Astrocyte (in vitro differentiated cells and primary cell): Measurements from ENCODE around the gene ABCA4.

Experiments
- CTCF ChIP-seq: IDR thresholded peaks from 2 replicates; pipeline ENCODE4 v1.5.1; 2011; ENCODE audit warnings: low read depth, mild to moderate bottlenecking, inconsistent platforms, low read length, moderate library complexity; ENCODE audit not compliant: insufficient read depth
- EZH2 ChIP-seq: IDR thresholded peaks from 2 replicates; pipeline ENCODE4 v1.6.1; 2012; ENCODE audit warnings: mild to moderate bottlenecking, low read length, inconsistent platforms; ENCODE audit not compliant: insufficient read depth

DNA sequence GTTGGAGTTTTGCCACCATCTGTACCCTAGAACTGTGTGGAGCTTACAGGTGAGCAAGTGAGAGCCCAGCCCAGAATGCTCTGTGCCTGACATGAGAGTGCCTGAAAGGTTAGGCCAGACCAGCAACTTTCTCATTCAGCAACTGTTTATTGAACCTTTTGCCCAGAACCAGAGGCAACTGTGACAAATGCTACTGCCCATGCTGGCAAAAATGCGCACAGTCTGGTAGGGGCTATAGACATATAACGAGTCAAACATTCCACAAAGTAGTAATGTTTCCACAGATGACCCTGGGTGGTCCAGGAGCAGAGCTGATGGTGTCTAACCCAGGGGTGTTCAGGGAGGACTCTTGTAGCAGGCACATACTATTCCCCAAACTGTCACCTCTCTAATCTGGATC, 155.7 kb downstream of the ABCA4 start:
- no peak for TF ChIP-seq CTCF
- no peak for TF ChIP-seq EZH2
